Liver (tissue), 9 donors: ENCODE measurements around the gene PDE4D. TPM values are rescaled to one million over a fixed set of nuclear protein-coding genes. Genes with fewer than 3 reads are reported as not detected.

Experiments
- DNase-seq: peaks from one replicate; pipeline ENCODE4 v3.0.0-alpha.2; 2017; ENCODE audit warnings: low spot score
- H3K27ac ChIP-seq, 2 donors: one replicate each; pipeline ENCODE4 v1.7.0; 2013; ENCODE audit warnings: inconsistent platforms in 2 of 2, low read length in 2 of 2, control low read depth in 1 of 2, low read depth in 1 of 2, mild to moderate bottlenecking in 1 of 2
- H3K27me3 ChIP-seq, 4 donors: one replicate each; pipeline versions ENCODE4 v1.6.1 to v1.7.0; 2013; ENCODE audit warnings: low read length in 3 of 4, inconsistent platforms in 1 of 4, mild to moderate bottlenecking in 1 of 4, moderate library complexity in 1 of 4; ENCODE audit not compliant: control insufficient read depth in 4 of 4, insufficient read depth in 4 of 4
- H3K36me3 ChIP-seq, 4 donors: one replicate each; pipeline versions ENCODE4 v1.6.1 to v1.7.0; 2013; ENCODE audit warnings: low read length in 3 of 4, mild to moderate bottlenecking in 3 of 4, low read depth in 1 of 4, moderate library complexity in 1 of 4; ENCODE audit not compliant: control insufficient read depth in 4 of 4, insufficient read depth in 3 of 4
- H3K4me1 ChIP-seq, 4 donors: one replicate each; pipeline versions ENCODE4 v1.6.1 to v1.7.0; 2013; ENCODE audit warnings: low read length in 3 of 4, mild to moderate bottlenecking in 3 of 4, moderate library complexity in 1 of 4; ENCODE audit not compliant: control insufficient read depth in 4 of 4, insufficient read depth in 4 of 4
- H3K4me3 ChIP-seq, 3 donors: one replicate each; pipeline versions ENCODE4 v1.6.1 to v1.7.0; 2013; ENCODE audit warnings: low read length in 3 of 3, control low read depth in 1 of 3, low read depth in 1 of 3, mild to moderate bottlenecking in 1 of 3
- H3K9ac ChIP-seq, 2 donors: one replicate each; pipeline ENCODE4 v1.7.0; 2013; ENCODE audit warnings: low read length in 2 of 2, mild to moderate bottlenecking in 2 of 2, moderate library complexity in 2 of 2, control low read depth in 1 of 2, low read depth in 1 of 2
- H3K9me3 ChIP-seq, 4 donors: one replicate each; pipeline versions ENCODE4 v1.6.1 to v1.7.0; 2013; ENCODE audit warnings: low read length in 3 of 4; ENCODE audit not compliant: control insufficient read depth in 4 of 4
- EGR1 ChIP-seq, 2 donors: IDR thresholded peaks; 2 replicates each; pipeline ENCODE4 v1.6.1; 2016 to 2018; ENCODE audit warnings: antibody characterized with exemption in 2 of 2, low read depth in 2 of 2
- FOXA1 ChIP-seq: IDR thresholded peaks from 2 replicates; pipeline ENCODE4 v1.6.1; 2016; ENCODE audit warnings: antibody characterized with exemption
- FOXA2 ChIP-seq: IDR thresholded peaks from 2 replicates; pipeline ENCODE4 v1.6.1; 2016; ENCODE audit warnings: antibody characterized with exemption
- GABPA ChIP-seq, 2 donors: IDR thresholded peaks in 1 of 2; conservative IDR thresholded peaks in 1 of 2; 2 replicates each; pipeline ENCODE4 v1.6.1; 2016; ENCODE audit warnings: antibody characterized with exemption in 2 of 2, mild to moderate bottlenecking in 1 of 2, moderate library complexity in 1 of 2
- HNF4A ChIP-seq, 2 donors: conservative IDR thresholded peaks; 2 replicates each; pipeline ENCODE4 v1.6.1; 2016; ENCODE audit warnings: antibody characterized with exemption in 2 of 2, mild to moderate bottlenecking in 2 of 2
- HNF4G ChIP-seq: IDR thresholded peaks from 2 replicates; pipeline ENCODE4 v1.6.1; 2016; ENCODE audit warnings: antibody characterized with exemption
- JUND ChIP-seq, 2 donors: IDR thresholded peaks; 2 replicates each; pipeline ENCODE4 v1.6.1; 2016; ENCODE audit warnings: antibody characterized with exemption in 2 of 2
- NR2F2 ChIP-seq: IDR thresholded peaks from 2 replicates; pipeline ENCODE4 v1.6.1; 2016; ENCODE audit warnings: antibody characterized with exemption
- RAD21 ChIP-seq, 2 donors: IDR thresholded peaks; 2 replicates each; pipeline ENCODE4 v1.6.1; 2016; ENCODE audit warnings: antibody characterized with exemption in 2 of 2, mild to moderate bottlenecking in 2 of 2
- RXRA ChIP-seq, 2 donors: IDR thresholded peaks; 2 replicates each; pipeline ENCODE4 v1.6.1; 2017 to 2018; ENCODE audit warnings: antibody characterized with exemption in 2 of 2, mild to moderate bottlenecking in 1 of 2
- SP1 ChIP-seq: IDR thresholded peaks from 2 replicates; pipeline ENCODE4 v1.6.1; 2018; ENCODE audit warnings: antibody characterized with exemption, mild to moderate bottlenecking
- TAF1 ChIP-seq: conservative IDR thresholded peaks from 2 replicates; pipeline ENCODE4 v1.6.1; 2016; ENCODE audit warnings: antibody characterized with exemption, mild to moderate bottlenecking
- YY1 ChIP-seq: IDR thresholded peaks from 2 replicates; pipeline ENCODE4 v1.6.1; 2016; ENCODE audit warnings: antibody characterized with exemption, mild to moderate bottlenecking
- ZBTB33 ChIP-seq: IDR thresholded peaks from 2 replicates; pipeline ENCODE4 v1.6.1; 2016; ENCODE audit warnings: antibody characterized with exemption
- WGBS: extraction: QIAGEN DNeasy Blood & Tissue Kit; methylation state at CpG from one replicate; pipeline ENCODE4 v1.1.7; 2013; 5-methylcytosine and 5-hydroxymethylcytosine counted together
- polyA plus RNA-seq, 2 donors: library from polyadenylated mRNA; stranded (reverse) in 1 of 2; unstranded in 1 of 2; fragments of 200-250 nt in 1 of 2; fragments of >200 nt in 1 of 2; fragmentation: Nextera tagmentation in 1 of 2; extraction: Ambion mirVana in 1 of 2; gene quantifications; one replicate each; pipeline versions ENCODE4 v1.2.1 to v1.2.3, GENCODE V29; 2013 to 2015
- total RNA-seq, 2 donors: library from RNA; depleted of rRNA; stranded (reverse); fragments of >200 nt; gene quantifications; one replicate each; pipeline ENCODE4 v1.2.3, GENCODE V29; 2014
- TF ChIP-seq, protein P1 (sequence below): fragments of 150-350 bp; IDR thresholded peaks from 2 replicates; pipeline ENCODE4 v1.5.1; 2017; ENCODE audit warnings: improper control_type of control experiment, low read depth, low read length; ENCODE audit not compliant: missing input control
- TF ChIP-seq, protein P2 (sequence below): IDR thresholded peaks from 2 replicates; pipeline ENCODE4 v1.6.1; 2016; ENCODE audit warnings: antibody characterized with exemption
- TF ChIP-seq, protein P3 (sequence below): IDR thresholded peaks from 2 replicates; pipeline ENCODE4 v1.6.1; 2016; ENCODE audit warnings: antibody characterized with exemption
- TF ChIP-seq, protein P4 (sequence below): IDR thresholded peaks from 2 replicates; pipeline ENCODE4 v1.6.1; 2016; ENCODE audit warnings: antibody characterized with exemption, mild to moderate bottlenecking
- donor health status: healthy.
- donor health status: healthy.
- donor health status: healthy.
- donor health status: healthy.
- donor health status: healthy.

PDE4D gene
- total and polyA plus RNA-seq, 4 donors = 0.67 to 11.9 (median 6.5) TPM

DNA sequence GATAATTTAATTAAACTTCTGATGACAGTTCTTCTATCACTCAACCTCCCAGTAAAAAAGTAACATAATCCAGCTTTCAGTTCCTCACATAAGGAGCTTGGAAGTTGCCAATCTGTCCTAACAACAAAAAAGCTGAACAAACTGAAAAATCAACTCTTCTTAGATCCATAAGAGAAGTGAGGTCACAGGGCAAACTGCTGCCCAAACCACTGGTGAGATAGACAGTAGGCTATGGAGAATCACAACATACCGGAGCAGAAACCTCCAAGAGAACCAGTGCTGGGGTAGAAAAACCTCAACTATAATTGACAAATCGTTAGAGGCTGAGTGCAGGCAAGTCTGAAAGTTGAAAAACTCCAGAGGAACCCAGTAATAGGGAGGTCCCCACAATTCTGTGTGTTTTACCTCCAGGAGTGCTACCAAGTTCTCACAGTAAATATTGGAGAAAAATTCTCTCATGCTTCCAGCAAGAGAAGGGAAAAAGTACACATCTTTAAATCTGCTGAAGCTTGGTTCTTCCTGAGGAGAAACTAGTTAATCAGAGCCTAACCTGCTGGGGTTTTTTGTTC lies 300.0 kb downstream of the PDE4D start (continued):
- no peak for TF ChIP-seq ZBTB33
- TF ChIP-seq, protein P1, sequence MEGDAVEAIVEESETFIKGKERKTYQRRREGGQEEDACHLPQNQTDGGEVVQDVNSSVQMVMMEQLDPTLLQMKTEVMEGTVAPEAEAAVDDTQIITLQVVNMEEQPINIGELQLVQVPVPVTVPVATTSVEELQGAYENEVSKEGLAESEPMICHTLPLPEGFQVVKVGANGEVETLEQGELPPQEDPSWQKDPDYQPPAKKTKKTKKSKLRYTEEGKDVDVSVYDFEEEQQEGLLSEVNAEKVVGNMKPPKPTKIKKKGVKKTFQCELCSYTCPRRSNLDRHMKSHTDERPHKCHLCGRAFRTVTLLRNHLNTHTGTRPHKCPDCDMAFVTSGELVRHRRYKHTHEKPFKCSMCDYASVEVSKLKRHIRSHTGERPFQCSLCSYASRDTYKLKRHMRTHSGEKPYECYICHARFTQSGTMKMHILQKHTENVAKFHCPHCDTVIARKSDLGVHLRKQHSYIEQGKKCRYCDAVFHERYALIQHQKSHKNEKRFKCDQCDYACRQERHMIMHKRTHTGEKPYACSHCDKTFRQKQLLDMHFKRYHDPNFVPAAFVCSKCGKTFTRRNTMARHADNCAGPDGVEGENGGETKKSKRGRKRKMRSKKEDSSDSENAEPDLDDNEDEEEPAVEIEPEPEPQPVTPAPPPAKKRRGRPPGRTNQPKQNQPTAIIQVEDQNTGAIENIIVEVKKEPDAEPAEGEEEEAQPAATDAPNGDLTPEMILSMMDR = no peak
- no peak for TF ChIP-seq YY1
- TF ChIP-seq FOXA1 = no peak

GRCh38 chr5:59592101-59592500 lies 301.4 kb downstream of the PDE4D start:
- TF ChIP-seq, protein P2, sequence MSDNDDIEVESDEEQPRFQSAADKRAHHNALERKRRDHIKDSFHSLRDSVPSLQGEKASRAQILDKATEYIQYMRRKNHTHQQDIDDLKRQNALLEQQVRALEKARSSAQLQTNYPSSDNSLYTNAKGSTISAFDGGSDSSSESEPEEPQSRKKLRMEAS = no peak
- TF ChIP-seq RAD21 (IDR thresholded peaks at IDR 0.05) (no peak), RXRA (IDR thresholded peaks at IDR 0.05) (no peak), NR2F2 (no peak), YY1 (no peak), ZBTB33 (no peak), HNF4A (conservative IDR thresholded peaks at IDR 0.05) (no peak), SP1 (no peak), GABPA (IDR thresholded peaks at IDR 0.05 in 1 of 2, conservative IDR thresholded peaks at IDR 0.05 in 1 of 2) (no peak)
- TF ChIP-seq, protein P3, sequence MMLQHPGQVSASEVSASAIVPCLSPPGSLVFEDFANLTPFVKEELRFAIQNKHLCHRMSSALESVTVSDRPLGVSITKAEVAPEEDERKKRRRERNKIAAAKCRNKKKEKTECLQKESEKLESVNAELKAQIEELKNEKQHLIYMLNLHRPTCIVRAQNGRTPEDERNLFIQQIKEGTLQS = no peak
- WGBS = 82% methylated on average over 3 of the region's 3 CpGs
- no peak overlapping the region for H3K27ac ChIP-seq
- H3K9ac ChIP-seq = no peak overlapping the region
- no peak for DNase-seq
- H3K4me1 ChIP-seq = peaks cover 0 to 8% (median 0%) of the 10 kb centered on the region in 4 donors
- no peaks in the 10 kb centered on the region for H3K9me3 ChIP-seq
- no peaks in the 10 kb centered on the region for H3K36me3 ChIP-seq
- H3K4me3 ChIP-seq = no peak overlapping the region
- no peaks in the 10 kb centered on the region for H3K27me3 ChIP-seq

DNA sequence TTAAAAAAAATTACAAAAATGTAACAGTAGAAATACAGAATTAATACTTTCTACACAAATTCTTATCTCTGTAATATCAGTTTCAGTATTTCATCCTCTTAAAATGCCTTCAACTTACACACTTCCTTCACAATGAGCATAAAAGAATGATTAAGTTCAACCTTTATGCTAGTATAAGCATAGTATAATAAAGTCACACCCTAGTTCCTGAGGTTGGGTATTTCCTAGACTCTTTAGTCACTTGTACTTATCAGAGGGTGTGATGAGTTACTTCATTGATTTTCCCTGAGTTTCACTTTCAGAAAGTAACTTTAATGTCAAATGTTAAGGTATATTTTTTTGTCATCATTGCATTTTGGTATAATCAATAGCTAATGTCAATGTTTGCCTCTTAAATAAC lies 302.4 kb downstream of the PDE4D start:
- H3K9me3 ChIP-seq = no peaks in the 10 kb centered on the region
- DNase-seq = no peak
- no peak overlapping the region for H3K4me3 ChIP-seq
- H3K36me3 ChIP-seq = no peaks in the 10 kb centered on the region
- H3K27me3 ChIP-seq = peaks cover 0 to 3% (median 0%) of the 10 kb centered on the region in 4 donors
- no peak overlapping the region for H3K27ac ChIP-seq
- H3K9ac ChIP-seq = no peak overlapping the region
- H3K4me1 ChIP-seq = peaks cover 0 to 8% (median 0%) of the 10 kb centered on the region in 4 donors
- TF ChIP-seq SP1 (no peak), YY1 (no peak), FOXA1 (no peak), JUND (IDR thresholded peaks at IDR 0.05) (no peak), TAF1 (no peak), HNF4G (no peak), ZBTB33 (no peak), EGR1 (IDR thresholded peaks at IDR 0.05; ENCODE audit: low read depth in 2 of 2) (no peak), GABPA (IDR thresholded peaks at IDR 0.05 in 1 of 2, conservative IDR thresholded peaks at IDR 0.05 in 1 of 2) (no peak), FOXA2 (no peak)
- TF ChIP-seq, protein P4, sequence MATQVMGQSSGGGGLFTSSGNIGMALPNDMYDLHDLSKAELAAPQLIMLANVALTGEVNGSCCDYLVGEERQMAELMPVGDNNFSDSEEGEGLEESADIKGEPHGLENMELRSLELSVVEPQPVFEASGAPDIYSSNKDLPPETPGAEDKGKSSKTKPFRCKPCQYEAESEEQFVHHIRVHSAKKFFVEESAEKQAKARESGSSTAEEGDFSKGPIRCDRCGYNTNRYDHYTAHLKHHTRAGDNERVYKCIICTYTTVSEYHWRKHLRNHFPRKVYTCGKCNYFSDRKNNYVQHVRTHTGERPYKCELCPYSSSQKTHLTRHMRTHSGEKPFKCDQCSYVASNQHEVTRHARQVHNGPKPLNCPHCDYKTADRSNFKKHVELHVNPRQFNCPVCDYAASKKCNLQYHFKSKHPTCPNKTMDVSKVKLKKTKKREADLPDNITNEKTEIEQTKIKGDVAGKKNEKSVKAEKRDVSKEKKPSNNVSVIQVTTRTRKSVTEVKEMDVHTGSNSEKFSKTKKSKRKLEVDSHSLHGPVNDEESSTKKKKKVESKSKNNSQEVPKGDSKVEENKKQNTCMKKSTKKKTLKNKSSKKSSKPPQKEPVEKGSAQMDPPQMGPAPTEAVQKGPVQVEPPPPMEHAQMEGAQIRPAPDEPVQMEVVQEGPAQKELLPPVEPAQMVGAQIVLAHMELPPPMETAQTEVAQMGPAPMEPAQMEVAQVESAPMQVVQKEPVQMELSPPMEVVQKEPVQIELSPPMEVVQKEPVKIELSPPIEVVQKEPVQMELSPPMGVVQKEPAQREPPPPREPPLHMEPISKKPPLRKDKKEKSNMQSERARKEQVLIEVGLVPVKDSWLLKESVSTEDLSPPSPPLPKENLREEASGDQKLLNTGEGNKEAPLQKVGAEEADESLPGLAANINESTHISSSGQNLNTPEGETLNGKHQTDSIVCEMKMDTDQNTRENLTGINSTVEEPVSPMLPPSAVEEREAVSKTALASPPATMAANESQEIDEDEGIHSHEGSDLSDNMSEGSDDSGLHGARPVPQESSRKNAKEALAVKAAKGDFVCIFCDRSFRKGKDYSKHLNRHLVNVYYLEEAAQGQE = no peak
- TF ChIP-seq, protein P2 = no peak
